ENCODE data around the gene CFAP53. TPM values are rescaled to one million over a fixed set of nuclear protein-coding genes. Genes with fewer than 3 reads are reported as not detected.

Gene CFAP53, protein sequence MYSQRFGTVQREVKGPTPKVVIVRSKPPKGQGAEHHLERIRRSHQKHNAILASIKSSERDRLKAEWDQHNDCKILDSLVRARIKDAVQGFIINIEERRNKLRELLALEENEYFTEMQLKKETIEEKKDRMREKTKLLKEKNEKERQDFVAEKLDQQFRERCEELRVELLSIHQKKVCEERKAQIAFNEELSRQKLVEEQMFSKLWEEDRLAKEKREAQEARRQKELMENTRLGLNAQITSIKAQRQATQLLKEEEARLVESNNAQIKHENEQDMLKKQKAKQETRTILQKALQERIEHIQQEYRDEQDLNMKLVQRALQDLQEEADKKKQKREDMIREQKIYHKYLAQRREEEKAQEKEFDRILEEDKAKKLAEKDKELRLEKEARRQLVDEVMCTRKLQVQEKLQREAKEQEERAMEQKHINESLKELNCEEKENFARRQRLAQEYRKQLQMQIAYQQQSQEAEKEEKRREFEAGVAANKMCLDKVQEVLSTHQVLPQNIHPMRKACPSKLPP
- 0.37 to 0.44 TPM (median 0.40 TPM) in 5 replicates for total RNA-seq (2022; extraction: Qiagen RNA extraction; ENCODE audit: low read depth)

DNA sequence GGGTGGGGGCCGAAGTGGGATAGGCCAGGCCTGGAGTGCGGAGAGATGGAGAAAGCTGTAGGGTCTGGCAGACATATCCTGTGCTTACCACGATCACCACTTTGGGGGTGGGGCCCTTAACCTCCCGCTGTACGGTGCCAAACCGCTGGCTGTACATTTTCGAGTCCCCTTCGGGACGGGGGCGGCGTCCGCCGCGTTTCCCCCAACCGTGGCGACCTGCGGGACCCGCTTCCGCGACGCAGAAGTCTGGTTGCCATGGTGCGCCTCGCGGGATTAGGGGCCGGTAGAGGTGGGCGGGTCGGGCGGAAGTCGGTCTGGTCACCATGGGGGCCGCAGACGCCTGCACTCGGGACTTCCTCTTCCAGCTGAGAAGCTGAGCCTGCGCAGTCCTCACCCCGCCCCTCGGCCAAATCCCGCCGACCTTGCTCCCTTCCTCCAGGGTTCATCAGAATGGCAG, at the start of gene CFAP53:
CFAP53 (minus strand) TSS at position 248 of the 457 bp plus-strand sequence; CDS start at position 157, 91 bp downstream.

DNA sequence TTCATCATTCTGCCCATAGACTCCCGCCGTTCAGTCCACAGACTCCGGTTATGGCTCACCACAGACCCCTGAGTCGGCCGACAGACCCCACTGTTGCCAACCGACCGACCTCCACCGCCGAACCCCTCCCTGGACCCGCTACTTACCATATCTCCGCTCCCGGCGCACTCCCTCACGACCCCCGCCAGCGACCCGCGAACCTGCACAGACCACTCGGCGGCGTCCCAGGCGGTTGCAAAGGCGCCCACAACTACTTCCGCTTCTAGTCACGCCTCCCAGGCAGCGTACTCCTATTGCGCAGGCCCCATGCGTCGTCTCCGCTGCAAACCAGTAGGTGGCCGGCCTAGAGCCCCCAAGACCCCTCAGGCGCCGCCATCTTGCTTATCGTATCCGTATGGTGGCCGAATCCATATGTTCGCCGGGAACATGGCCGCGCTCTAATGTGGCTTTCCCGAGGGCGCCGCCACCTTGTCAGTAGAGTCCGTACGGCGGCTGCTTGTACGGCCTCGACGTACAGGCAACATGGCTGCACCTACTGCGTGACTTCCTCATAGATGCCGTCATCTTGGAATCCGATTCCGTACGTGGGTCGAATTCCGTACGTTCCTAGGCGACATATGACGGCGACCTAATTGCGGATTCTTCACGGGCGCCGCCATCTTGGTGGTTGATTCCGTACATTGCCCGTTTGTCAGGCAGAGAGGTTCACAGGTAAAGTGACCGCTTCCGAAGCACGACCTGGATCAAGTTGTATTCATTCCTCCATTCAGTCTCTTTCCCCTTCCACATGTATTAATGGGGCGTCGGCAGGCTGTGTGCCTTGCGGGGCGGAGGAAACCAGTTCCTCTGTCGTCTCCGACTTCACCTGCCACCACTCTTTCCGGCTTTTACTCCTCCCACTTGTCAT, 21.4 kb upstream of the CFAP53 start, which contains the start of gene CXXC1:
CXXC1 (minus strand) TSS at position 252 of the 907 bp plus-strand sequence; CDS start at position 149, 103 bp downstream.

DNA sequence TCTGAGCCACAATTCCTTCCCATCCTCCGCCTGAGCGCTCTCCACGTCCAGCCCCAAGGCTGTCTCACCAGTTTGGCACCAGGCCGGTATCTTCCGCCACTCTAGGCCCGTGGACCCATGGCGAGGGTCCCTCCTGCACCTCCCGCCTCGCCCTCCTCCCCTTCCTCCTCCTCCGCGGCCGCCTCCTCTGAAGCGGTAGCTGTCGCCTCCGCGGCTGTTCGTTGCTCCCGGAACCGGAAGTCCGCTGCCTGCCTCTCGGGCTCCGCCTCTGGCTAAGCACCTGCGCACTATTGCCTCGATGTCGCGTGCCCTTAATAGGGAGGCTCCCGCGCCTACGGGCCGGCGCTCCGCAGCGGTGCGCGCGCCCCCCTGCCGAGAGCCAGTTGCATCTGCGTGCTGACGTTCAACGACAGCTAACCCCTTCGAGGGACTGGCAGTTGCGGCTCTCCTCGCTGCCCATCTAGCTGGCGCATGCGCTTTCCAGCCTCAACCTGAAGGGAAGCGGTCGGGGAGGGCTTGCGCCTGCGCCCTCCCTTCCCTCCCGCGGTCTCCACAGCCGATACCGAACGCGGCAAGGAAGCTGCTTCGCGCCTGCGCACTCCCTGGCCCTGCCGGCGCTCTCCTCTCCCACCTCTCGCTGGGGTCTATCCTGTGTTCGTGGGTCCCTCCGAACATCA, 15.1 kb upstream of the CFAP53 start, which contains the start of gene MBD1:
MBD1 (minus strand) TSS at position 229 of the 677 bp plus-strand sequence. CDS start 1,531 bp downstream, outside the sequence.

DNA sequence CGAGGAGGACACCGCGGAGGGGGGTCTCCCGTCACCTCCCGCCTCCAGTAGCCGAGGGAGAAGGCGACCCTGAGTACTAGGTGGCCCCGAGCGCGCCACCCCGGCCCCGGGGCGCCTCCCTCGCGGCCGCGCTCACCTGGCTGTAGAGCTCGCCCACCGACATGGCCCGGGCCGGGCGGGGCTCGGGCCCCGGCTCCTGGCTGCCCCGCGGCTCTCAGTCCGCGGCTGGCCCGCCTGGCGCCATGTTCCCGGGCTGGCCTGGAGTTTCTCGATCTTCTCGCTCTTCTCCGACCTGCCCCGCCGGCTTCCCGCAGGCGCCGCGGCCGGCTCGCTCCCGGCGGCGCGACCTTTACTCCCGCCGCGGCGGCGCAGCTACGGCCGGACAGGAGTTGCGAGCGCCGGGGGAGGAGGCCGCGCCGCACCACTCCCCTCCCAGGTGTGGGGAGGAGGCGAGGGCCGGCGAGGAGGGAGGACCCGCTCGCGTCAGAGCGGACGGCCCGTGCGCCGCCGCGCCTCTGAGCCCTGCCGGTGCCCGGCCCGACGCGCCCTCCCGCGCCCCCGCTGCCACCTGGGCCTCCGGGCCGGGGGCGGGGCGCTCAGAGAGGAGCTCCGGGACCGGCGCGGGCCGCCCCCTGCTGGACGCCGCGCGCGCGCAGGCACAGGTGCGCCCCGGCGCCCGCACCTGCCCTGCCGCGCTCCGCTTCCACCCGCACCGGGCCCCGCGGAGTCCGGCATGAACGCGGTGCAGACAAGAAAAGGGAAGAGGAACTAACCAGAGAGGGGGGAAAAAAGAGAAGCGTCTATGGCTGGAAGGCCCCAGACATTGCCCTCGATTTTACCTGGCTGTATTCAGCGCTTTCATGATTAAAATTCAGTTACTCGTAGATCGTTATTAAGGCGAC, 71.4 kb downstream of the CFAP53 start, which contains the start of gene MYO5B:
MYO5B (minus strand) TSS at position 517 of the 902 bp plus-strand sequence; CDS start at position 163, 354 bp downstream.

Other genes starting within 250 kb of the CFAP53 start
- 12.3 to 14.5 TPM (median 12.7 TPM) in 5 replicates for gene MYO5B, start 71.3 kb downstream of the CFAP53 start, total RNA-seq (2022; extraction: Qiagen RNA extraction; ENCODE audit: low read depth)
- 30.3 to 38.1 TPM (median 36.2 TPM) in 5 replicates for gene MBD1, start 15.0 kb upstream of the CFAP53 start, total RNA-seq (2022; extraction: Qiagen RNA extraction; ENCODE audit: low read depth)
- 45.2 to 57.7 TPM (median 49.4 TPM) in 5 replicates for gene CXXC1, start 21.2 kb upstream of the CFAP53 start, total RNA-seq (2022; extraction: Qiagen RNA extraction; ENCODE audit: low read depth)
- gene SKA1, start 108.6 kb upstream of the CFAP53 start, total RNA-seq (2022; extraction: Qiagen RNA extraction; ENCODE audit: low read depth), result 11.9 to 17.1 TPM (median 12.4 TPM) in 5 replicates

Data from A549 treated with CpdA at 1 μM for 4 hours (cell line).